Spinal cord (tissue), 10 donors: ENCODE results near the gene CITED1. TPM values are rescaled to one million over a fixed set of nuclear protein-coding genes. Genes with fewer than 3 reads are reported as not detected.

ENCODE experiments used
- DNase-seq, 6 donors: peaks; one replicate each; pipeline versions ENCODE4 v3.0.0 to v3.0.0-alpha.2; 2013 to 2015; ENCODE audit warnings: low spot score in 6 of 6, low read depth in 4 of 6
- H3K27ac ChIP-seq: one replicate; pipeline ENCODE4 v1.5.1; 2013; ENCODE audit warnings: low read depth, low read length, control low read depth
- H3K27me3 ChIP-seq: one replicate; pipeline ENCODE4 v1.6.1; 2013; ENCODE audit warnings: low read length; ENCODE audit not compliant: control insufficient read depth, insufficient read depth
- H3K36me3 ChIP-seq: one replicate; pipeline ENCODE4 v1.6.1; 2013; ENCODE audit warnings: low read length; ENCODE audit not compliant: control insufficient read depth, insufficient read depth
- H3K4me1 ChIP-seq: one replicate; pipeline ENCODE4 v1.6.1; 2013; ENCODE audit warnings: low read length; ENCODE audit not compliant: control insufficient read depth, insufficient read depth
- H3K4me3 ChIP-seq: one replicate; pipeline ENCODE4 v1.5.1; 2013; ENCODE audit warnings: low read depth, low read length, control low read depth
- H3K9me3 ChIP-seq: one replicate; pipeline ENCODE4 v1.6.1; 2013; ENCODE audit warnings: low read length; ENCODE audit not compliant: control insufficient read depth, insufficient read depth
- WGBS: methylation state at CpG from one replicate; pipeline ENCODE4 v1.1.5; 2013; ENCODE audit warnings: missing lambda C conversion rate; ENCODE audit not compliant: insufficient coverage; 5-methylcytosine and 5-hydroxymethylcytosine counted together
- long read RNA-seq, 4 donors: transcript quantifications; one replicate each; lab custom pipeline, GENCODE V29; 2026
- polyA plus RNA-seq, 2 donors: library from polyadenylated mRNA; unstranded; fragments of 120-200 nt; gene quantifications; one replicate each; pipeline ENCODE4 v1.2.1, GENCODE V29; 2013; ENCODE audit not compliant: insufficient read length in 2 of 2
- total RNA-seq, 2 donors: library from RNA; depleted of rRNA in 1 of 2; stranded (reverse); fragments of 120-200 nt in 1 of 2; fragments of >200 nt in 1 of 2; gene quantifications; one replicate each; pipeline versions ENCODE4 v1.2.3 to v1.2.4, GENCODE V29; 2013 to 2014
- donor health status: healthy.

CITED1 gene, protein sequence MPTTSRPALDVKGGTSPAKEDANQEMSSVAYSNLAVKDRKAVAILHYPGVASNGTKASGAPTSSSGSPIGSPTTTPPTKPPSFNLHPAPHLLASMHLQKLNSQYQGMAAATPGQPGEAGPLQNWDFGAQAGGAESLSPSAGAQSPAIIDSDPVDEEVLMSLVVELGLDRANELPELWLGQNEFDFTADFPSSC
- 1 to 10 TPM; 4.3 to 6.3 TPM for total RNA-seq
- 1 to 10 TPM; 7.8 to 9.0 TPM for polyA plus RNA-seq
- long read RNA-seq, donor 1, partial matches to known transcripts: 0 of 4 reads
- long read RNA-seq, donor 1, other reads (novel, unspliced or antisense): 0 of 4 reads
- long read RNA-seq, donor 2, transcript CITED1-201 (3 exons, 1,231 nt): major isoform, 5 of 5 reads
- long read RNA-seq, donor 2, partial matches to known transcripts: 0 of 5 reads
- long read RNA-seq, donor 2, other reads (novel, unspliced or antisense): 0 of 5 reads
- long read RNA-seq, donor 3, partial matches to known transcripts: 0 of 1 reads
- long read RNA-seq, donor 3, other reads (novel, unspliced or antisense): 0 of 1 reads
- long read RNA-seq, donor 4: 0 reads

DNA sequence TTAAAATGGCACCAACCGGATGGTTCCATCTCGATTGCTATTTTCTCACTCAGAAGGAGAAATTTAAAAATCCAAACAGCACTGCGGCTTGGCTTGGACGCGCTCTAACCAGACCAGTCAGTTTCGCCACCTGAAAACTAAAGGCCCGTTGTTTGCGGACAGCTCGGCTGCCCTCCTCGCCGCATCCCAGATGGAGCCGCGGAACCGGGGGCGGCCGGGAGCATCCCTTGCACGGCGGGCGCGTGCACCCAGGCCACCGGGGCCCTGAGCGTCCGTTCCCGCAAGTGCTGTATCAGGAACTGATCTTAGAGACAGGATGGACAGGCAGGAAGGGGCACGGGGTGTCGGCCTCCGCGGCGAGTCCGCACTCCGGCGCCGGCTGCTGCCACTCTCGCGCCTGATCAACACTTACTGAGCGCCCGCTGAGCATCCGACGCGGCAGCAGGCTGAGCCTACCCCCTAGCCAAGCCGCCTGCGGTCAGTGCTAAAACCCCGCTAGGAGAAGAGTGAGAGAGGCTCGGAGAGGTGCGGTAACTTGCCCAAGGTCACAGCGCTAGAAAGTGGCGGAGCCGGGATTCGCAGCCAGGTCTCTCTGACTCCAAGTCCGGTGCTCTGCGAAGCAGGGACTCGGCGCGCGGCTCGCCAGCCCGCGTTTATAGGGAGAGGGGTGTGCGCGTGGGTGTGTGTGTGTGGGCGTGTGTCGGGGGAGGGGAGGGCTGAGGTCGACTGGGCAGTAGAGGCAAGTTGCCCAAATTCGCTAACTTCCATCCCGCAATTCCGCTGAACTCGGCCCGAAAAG is at the start of gene CITED1:
Gene CITED1, minus strand, starts transcription at position 629 of the 799 bp plus-strand sequence. CDS start 3,045 bp downstream, outside the sequence.
- H3K9me3 ChIP-seq: no peaks in the 10 kb centered on the region
- H3K27me3 ChIP-seq: peaks cover 95% of the 10 kb centered on the region
- H3K4me1 ChIP-seq: peaks cover 41% of the 10 kb centered on the region
- peak within 1 kb of the TSS; percentile 57 for H3K4me3 ChIP-seq
- H3K27ac ChIP-seq: no peak within 1 kb of the TSS
- no peaks in the 10 kb centered on the region for H3K36me3 ChIP-seq
- 7% methylated on average over 53 of the region's 68 CpGs for WGBS
- DNase-seq: peak in 2 of 6 donors; percentile 9 to 44

GRCh38 chrX:72352786-72353185 is 47.1 kb upstream of the CITED1 start:
- Histone ChIP-seq H3K27ac (no peak overlapping the region), H3K4me1 (no peaks in the 10 kb centered on the region), H3K36me3 (peaks cover 8% of the 10 kb centered on the region), H3K9me3 (no peaks in the 10 kb centered on the region), H3K27me3 (peaks cover 43% of the 10 kb centered on the region), H3K4me3 (no peak overlapping the region)
- DNase-seq: no peak
- no CpG with 5 or more reads among the region's 3 CpGs for WGBS

GRCh38 chrX:72351606-72352334 is 46.1 kb upstream of the CITED1 start:
- Histone ChIP-seq H3K4me3 (no peak overlapping the region), H3K27ac (no peak overlapping the region), H3K27me3 (peaks cover 41% of the 10 kb centered on the region), H3K36me3 (peaks cover 8% of the 10 kb centered on the region), H3K4me1 (no peaks in the 10 kb centered on the region), H3K9me3 (no peaks in the 10 kb centered on the region)
- peak in 1 of 6 donors; percentile 43 for DNase-seq
- WGBS: 62% methylated on average over 3 of the region's 8 CpGs

DNA sequence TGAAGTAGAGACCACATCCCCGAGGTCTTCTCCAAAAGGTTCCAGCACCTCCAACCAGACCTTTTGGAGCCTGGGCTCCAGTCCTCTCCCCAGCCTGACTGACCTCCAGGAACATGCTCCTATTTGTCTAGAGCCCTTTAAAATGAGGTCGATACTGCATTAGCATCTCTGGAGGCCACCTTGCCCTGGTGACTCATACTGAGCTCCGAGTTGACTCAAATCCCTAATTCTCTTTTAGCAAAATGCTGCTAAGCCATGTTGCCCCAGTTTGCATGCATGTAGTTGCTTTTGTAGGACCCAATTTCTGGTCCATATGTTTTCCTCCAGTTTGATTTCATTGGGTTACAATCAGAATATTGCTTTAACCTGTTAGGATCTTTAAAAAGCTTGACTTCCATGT is 43.5 kb upstream of the CITED1 start:
- DNase-seq: no peak
- no peaks in the 10 kb centered on the region for H3K9me3 ChIP-seq
- 85% methylated on average over 1 of the region's 3 CpGs for WGBS
- peaks cover 33% of the 10 kb centered on the region for H3K27me3 ChIP-seq
- no peaks in the 10 kb centered on the region for H3K4me1 ChIP-seq
- no peak overlapping the region for H3K4me3 ChIP-seq
- H3K36me3 ChIP-seq: peaks cover 8% of the 10 kb centered on the region
- H3K27ac ChIP-seq: no peak overlapping the region

DNA sequence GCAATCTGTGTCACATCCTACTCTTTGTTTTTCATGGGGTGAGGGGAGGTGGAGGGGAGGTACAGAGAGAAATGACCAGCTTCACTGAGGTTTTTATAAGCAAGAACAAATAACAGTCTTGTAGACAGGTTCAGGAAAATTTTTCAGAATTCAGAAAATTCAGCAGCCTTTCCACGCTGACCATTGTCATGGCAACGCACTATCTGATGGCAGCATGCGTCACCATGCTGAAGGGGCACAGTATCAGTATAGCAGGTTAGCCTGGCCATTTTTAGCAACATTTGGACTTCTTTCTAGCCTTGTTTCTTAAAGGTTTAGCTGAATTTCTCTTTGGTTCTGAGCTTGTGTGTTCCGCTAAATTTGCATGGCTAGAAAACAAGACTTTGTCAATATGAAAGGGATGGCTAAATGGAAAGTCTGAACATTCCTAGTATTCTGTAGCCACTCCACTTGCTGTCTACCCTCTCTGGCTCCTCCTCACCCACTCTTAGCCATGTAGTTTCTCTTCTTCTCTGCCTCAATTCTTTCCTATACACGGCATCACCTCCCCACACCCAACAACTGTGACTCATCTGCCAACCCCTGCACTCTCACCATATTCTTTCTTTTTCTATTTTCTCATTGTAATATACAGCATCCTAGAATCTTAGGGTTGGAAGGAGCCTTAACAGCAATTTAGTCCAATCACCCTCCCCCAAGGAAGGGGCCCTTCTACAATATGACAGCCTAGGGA is 42.7 kb upstream of the CITED1 start:
- H3K4me3 ChIP-seq: no peak overlapping the region
- DNase-seq: peak in 1 of 6 donors; percentile 7
- WGBS: 85% methylated on average over 4 of the region's 5 CpGs
- H3K27ac ChIP-seq: no peak overlapping the region
- H3K4me1 ChIP-seq: no peaks in the 10 kb centered on the region
- no peaks in the 10 kb centered on the region for H3K9me3 ChIP-seq
- H3K27me3 ChIP-seq: peaks cover 38% of the 10 kb centered on the region
- H3K36me3 ChIP-seq: peaks cover 8% of the 10 kb centered on the region

GRCh38 chrX:72347366-72347765 is 41.7 kb upstream of the CITED1 start:
- WGBS: 57% methylated on average over 1 of the region's 2 CpGs
- Histone ChIP-seq H3K27me3 (peaks cover 38% of the 10 kb centered on the region), H3K4me3 (no peak overlapping the region), H3K27ac (no peak overlapping the region), H3K9me3 (no peaks in the 10 kb centered on the region), H3K36me3 (peaks cover 8% of the 10 kb centered on the region), H3K4me1 (peaks cover under 1% of the 10 kb centered on the region)
- no peak for DNase-seq

DNA sequence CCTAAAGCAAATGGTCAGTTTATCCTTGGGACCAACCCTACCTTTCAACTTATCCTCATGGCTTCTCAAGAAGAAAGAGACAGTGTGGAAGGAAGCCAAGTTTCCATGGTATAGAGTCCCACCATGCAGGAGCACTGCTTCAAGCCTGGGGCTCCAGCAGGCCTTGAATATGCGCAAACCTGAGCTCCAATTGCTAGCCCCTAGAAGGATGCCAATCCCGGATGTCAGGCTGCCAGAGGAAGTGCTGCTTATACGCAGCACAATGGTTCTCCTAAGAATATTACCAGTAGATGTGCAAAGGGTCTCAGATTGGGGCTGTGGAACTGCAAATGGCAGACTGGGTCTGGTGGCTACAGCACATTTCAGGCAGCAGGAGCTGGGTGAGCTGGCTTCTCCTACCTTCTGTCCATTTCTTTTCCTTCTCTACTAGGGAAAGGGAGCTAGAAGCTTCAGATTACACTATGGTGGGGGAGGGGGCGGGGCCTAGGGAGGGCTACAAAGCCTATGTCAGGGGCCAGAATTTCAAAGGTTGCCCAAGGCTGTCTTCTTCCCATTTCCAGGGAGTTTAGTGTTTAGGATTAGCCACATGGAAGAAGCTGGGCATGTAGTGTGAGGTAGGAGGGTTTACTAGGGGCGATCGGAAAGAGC is 40.7 kb upstream of the CITED1 start:
- no peak overlapping the region for H3K27ac ChIP-seq
- no peaks in the 10 kb centered on the region for H3K9me3 ChIP-seq
- 68% methylated on average over 6 of the region's 6 CpGs for WGBS
- no peak overlapping the region for H3K4me3 ChIP-seq
- H3K27me3 ChIP-seq: peaks cover 32% of the 10 kb centered on the region
- H3K4me1 ChIP-seq: peaks cover 4% of the 10 kb centered on the region
- DNase-seq: no peak
- H3K36me3 ChIP-seq: peaks cover 8% of the 10 kb centered on the region

GRCh38 chrX:72340626-72341025 is 34.9 kb upstream of the CITED1 start:
- Histone ChIP-seq H3K27me3 (peaks cover 19% of the 10 kb centered on the region), H3K27ac (no peak overlapping the region), H3K9me3 (no peaks in the 10 kb centered on the region), H3K36me3 (no peaks in the 10 kb centered on the region), H3K4me1 (peaks cover 4% of the 10 kb centered on the region), H3K4me3 (no peak overlapping the region)
- DNase-seq: peak in 1 of 6 donors; percentile 4
- 80% methylated on average over 1 of the region's 2 CpGs for whole genome bisulfite sequencing
